ENCODE results near the gene KRTAP15-1.
A peak's percentile ranks its signal among the peaks of the same experiment; 100 is the strongest.

GRCh38 chr21:30463713-30464112 lies 23.6 kb downstream of the KRTAP15-1 start:
- no peak for TF ChIP-seq POLR2A (IDR thresholded peaks at IDR 0.05)
- TF ChIP-seq, protein P1, sequence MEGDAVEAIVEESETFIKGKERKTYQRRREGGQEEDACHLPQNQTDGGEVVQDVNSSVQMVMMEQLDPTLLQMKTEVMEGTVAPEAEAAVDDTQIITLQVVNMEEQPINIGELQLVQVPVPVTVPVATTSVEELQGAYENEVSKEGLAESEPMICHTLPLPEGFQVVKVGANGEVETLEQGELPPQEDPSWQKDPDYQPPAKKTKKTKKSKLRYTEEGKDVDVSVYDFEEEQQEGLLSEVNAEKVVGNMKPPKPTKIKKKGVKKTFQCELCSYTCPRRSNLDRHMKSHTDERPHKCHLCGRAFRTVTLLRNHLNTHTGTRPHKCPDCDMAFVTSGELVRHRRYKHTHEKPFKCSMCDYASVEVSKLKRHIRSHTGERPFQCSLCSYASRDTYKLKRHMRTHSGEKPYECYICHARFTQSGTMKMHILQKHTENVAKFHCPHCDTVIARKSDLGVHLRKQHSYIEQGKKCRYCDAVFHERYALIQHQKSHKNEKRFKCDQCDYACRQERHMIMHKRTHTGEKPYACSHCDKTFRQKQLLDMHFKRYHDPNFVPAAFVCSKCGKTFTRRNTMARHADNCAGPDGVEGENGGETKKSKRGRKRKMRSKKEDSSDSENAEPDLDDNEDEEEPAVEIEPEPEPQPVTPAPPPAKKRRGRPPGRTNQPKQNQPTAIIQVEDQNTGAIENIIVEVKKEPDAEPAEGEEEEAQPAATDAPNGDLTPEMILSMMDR (IDR thresholded peaks at IDR 0.05): peak in 1 of 4 donors; percentile 43

Data from right lobe of liver (tissue), 4 donors.